ENCODE measurements around the gene SLC5A9.
"Not testable (repeated sequence)": the region's sequence is repeated elsewhere in the genome, so short reads cannot be mapped to it uniquely, and the experiment has no call there.

The SLC5A9 gene

DNA sequence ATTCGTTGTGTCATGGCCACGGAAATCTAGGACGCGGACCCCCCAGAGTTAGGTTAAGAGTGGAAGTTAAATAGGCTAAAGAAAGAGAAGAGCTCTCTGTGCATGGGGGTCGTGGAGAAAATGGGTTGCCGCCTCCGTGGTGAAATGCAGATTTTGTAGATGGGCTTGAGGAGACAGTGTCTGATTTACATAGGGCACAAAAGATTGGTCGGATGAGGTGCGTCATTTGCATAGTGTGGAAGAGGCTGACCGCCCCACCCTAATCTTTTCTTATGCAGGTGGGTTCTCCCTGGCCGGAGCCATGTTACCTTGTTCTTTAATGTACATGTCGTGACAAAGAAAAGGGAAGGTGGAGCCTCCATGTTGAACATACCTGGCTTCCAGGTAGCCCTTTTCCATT, 14.3 kb upstream of the SLC5A9 start:
- no peak for DNase-seq (ENCODE audit: low read depth, low spot score)
- no peak overlapping the region for H3K4me3 ChIP-seq (ENCODE audit: low read depth, low read length)
- no peak for TF ChIP-seq CTCF (IDR thresholded peaks at IDR 0.05; ENCODE audit: low read depth, low read length)
- in situ Hi-C loops (cut with HindIII; ENCODE audit: low sequenced_read_pairs): no loop called here

- DNase-seq (ENCODE audit: low read depth, low spot score): no peak
- H3K4me3 ChIP-seq (ENCODE audit: low read depth, low read length): no peak overlapping the region
- TF ChIP-seq CTCF (IDR thresholded peaks at IDR 0.05; ENCODE audit: low read depth, low read length): no peak
- in situ Hi-C loops (cut with HindIII; ENCODE audit: low sequenced_read_pairs): no loop called here
These were observed 13.9 kb upstream of the SLC5A9 start for GRCh38 chr1:48208652-48209051.

GRCh38 chr1:48213462-48213861, 9.1 kb upstream of the SLC5A9 start:
- in situ Hi-C loops (cut with HindIII; ENCODE audit: low sequenced_read_pairs); H3K4me3 ChIP-seq (ENCODE audit: low read depth, low read length); DNase-seq (ENCODE audit: low read depth, low spot score): not testable (repeated sequence)

DNA sequence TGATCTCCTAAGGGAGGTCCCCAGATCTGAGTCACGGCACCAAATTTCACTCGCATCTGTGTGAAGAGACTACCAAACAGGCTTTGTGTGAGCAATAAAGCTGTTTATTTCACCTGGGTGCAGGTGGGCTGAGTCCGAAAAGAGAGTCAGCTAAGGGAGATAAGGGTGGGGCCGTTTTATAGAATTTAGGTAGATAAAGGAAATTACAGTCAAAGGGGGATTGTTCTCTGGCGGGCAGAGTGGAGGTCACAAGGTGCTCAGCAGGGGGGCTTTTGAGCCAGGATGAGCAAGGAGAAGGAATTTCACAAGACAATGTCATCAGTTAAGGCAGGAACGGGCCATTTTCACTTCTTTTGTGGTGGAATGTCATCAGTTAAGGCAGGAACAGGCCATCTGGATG, 8.2 kb upstream of the SLC5A9 start:
- in situ Hi-C loops (cut with HindIII; ENCODE audit: low sequenced_read_pairs); H3K4me3 ChIP-seq (ENCODE audit: low read depth, low read length); DNase-seq (ENCODE audit: low read depth, low spot score): not testable (repeated sequence)

- no peak overlapping the region for H3K4me3 ChIP-seq (ENCODE audit: low read depth, low read length)
- no peak for DNase-seq (ENCODE audit: low read depth, low spot score)
- no peak for TF ChIP-seq CTCF (IDR thresholded peaks at IDR 0.05; ENCODE audit: low read depth, low read length)
- in situ Hi-C loops (cut with HindIII; ENCODE audit: low sequenced_read_pairs): no loop called here
These were observed 7.7 kb upstream of the SLC5A9 start for GRCh38 chr1:48214820-48215219.

DNA sequence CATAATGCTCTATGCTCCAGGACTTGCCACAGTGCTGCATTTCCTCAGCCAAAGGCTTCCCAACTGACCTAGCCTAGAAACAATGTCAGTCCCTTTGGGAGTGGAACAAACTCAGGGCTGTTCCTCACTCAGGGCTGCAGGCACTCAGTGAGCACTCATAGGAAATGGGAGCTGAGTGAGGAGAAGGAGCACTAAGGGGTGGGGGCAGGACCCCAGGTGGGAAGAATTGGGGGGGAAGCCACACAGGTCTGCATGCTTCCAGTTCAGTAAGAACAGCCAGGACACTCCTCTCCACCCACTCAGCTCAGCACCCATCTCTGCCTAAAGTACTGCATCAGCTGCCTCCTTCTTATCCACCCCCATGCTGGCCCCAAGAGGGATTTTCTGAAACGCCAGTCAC, 7.3 kb upstream of the SLC5A9 start:
- no peak overlapping the region for H3K4me3 ChIP-seq (ENCODE audit: low read depth, low read length)
- no peak for TF ChIP-seq CTCF (IDR thresholded peaks at IDR 0.05; ENCODE audit: low read depth, low read length)
- no peak for DNase-seq (ENCODE audit: low read depth, low spot score)
- in situ Hi-C loops (cut with HindIII; ENCODE audit: low sequenced_read_pairs): no loop called here

DNA sequence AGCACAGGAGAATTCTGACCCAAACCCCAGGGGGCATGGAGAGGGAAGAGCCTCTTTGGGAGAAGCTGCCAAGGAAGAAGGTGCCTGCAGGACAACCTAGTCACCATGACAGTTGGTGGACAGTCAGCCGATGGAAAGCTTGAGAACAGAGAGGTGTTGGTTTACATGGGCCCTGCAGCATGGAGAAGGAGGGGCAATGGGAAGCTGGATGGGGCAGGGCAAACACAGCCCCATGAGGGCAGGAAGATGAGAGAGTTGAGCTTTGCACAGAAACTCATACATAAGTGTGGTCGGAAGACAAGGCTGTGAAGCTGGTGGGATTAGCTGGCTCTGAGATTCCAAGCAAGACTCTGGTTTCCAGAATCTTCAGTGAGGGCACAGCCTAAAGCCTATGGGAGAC, 6.6 kb upstream of the SLC5A9 start:
- H3K4me3 ChIP-seq (ENCODE audit: low read depth, low read length): no peak overlapping the region
- in situ Hi-C loops (cut with HindIII; ENCODE audit: low sequenced_read_pairs): no loop called here
- no peak for DNase-seq (ENCODE audit: low read depth, low spot score)
- no peak for TF ChIP-seq CTCF (IDR thresholded peaks at IDR 0.05; ENCODE audit: low read depth, low read length)

- DNase-seq (ENCODE audit: low read depth, low spot score): no peak
- in situ Hi-C loops (cut with HindIII; ENCODE audit: low sequenced_read_pairs): no loop called here
- no peak for TF ChIP-seq CTCF (IDR thresholded peaks at IDR 0.05; ENCODE audit: low read depth, low read length)
- H3K4me3 ChIP-seq (ENCODE audit: low read depth, low read length): no peak overlapping the region
These were observed 6.2 kb upstream of the SLC5A9 start for GRCh38 chr1:48216313-48216712.
